Measurements from ENCODE around the gene CDH4.

Gene CDH4

GRCh38 chr20:61445138-61445537 is 193.1 kb downstream of the CDH4 start:
- Histone ChIP-seq H3K9me3 (ENCODE audit: insufficient read depth, low read depth, low read length) (no peaks in the 10 kb centered on the region), H3K4ac (ENCODE audit: low read depth, low read length) (no peak overlapping the region), H3K79me2 (ENCODE audit: control insufficient read depth, insufficient read depth, low read length, poor library complexity) (no peaks in the 10 kb centered on the region), H2BK5ac (ENCODE audit: low read depth, low read length, poor library complexity) (no peak overlapping the region), H4K8ac (ENCODE audit: low read depth, low read length) (no peak overlapping the region), H3K36me3 (ENCODE audit: control insufficient read depth in 1 of 2, insufficient read depth in 2 of 2, low read length in 2 of 2) (no peaks in the 10 kb centered on the region), H2BK120ac (ENCODE audit: insufficient read depth, low read length, poor library complexity) (no peak overlapping the region), H4K91ac (ENCODE audit: low read depth, low read length) (no peak overlapping the region), H3K4me1 (ENCODE audit: control insufficient read depth in 1 of 2, insufficient read depth in 2 of 2, low read length in 2 of 2) (no peaks in the 10 kb centered on the region), H3K14ac (ENCODE audit: low read length) (no peak overlapping the region), H3K79me1 (ENCODE audit: low read length) (no peaks in the 10 kb centered on the region), H3K18ac (ENCODE audit: low read length) (no peak overlapping the region), H2BK12ac (ENCODE audit: low read length) (no peak overlapping the region), H3K27ac (ENCODE audit: low read depth, low read length) (no peak overlapping the region), H2AK5ac (ENCODE audit: low read length) (no peak overlapping the region), H4K12ac (ENCODE audit: low read depth, low read length) (no peak overlapping the region), H3K23ac (ENCODE audit: low read length) (no peak overlapping the region), H3K4me3 (ENCODE audit: low read depth, low read length) (no peak overlapping the region), H3K27me3 (ENCODE audit: insufficient read depth, low read length) (no peaks in the 10 kb centered on the region), H3K9ac (ENCODE audit: low read length) (no peak overlapping the region), H2AFZ (ENCODE audit: insufficient read depth, low read length, poor library complexity) (no peak overlapping the region), H3K4me2 (ENCODE audit: low read length) (no peak overlapping the region)
- WGBS (ENCODE audit: extremely low coverage, insufficient coverage, insufficient read length), result no CpG with 5 or more reads among the region's 6 CpGs
- DNase-seq, result no peak

DNA sequence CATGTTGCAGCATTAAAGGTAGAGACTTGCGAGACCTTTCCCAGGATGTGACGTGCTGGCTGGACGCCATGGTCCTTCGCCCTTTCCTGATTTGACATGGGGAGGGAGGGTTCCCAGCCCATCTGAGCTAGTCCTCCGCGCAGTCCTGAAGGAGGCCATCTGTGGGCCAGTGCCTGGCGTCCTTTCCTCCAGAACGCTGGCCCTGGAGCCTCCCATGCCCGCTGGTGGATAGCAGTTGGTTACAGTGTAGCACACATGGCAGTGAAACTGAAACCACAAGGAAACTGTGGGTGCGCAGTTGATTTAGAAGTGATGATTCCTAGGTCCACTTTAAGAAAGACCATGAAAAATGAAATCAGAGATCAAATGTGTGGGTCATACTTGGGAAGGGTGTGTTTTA is 193.7 kb downstream of the CDH4 start:
- Histone ChIP-seq H3K4ac (ENCODE audit: low read depth, low read length) (no peak overlapping the region), H3K27ac (ENCODE audit: low read depth, low read length) (no peak overlapping the region), H4K12ac (ENCODE audit: low read depth, low read length) (no peak overlapping the region), H2AFZ (ENCODE audit: insufficient read depth, low read length, poor library complexity) (no peak overlapping the region), H2BK5ac (ENCODE audit: low read depth, low read length, poor library complexity) (no peak overlapping the region), H3K79me1 (ENCODE audit: low read length) (no peaks in the 10 kb centered on the region), H3K18ac (ENCODE audit: low read length) (no peak overlapping the region), H3K14ac (ENCODE audit: low read length) (no peak overlapping the region), H3K9ac (ENCODE audit: low read length) (no peak overlapping the region), H3K79me2 (ENCODE audit: control insufficient read depth, insufficient read depth, low read length, poor library complexity) (no peaks in the 10 kb centered on the region), H4K8ac (ENCODE audit: low read depth, low read length) (no peak overlapping the region), H3K4me2 (ENCODE audit: low read length) (no peak overlapping the region), H2BK12ac (ENCODE audit: low read length) (no peak overlapping the region), H3K23ac (ENCODE audit: low read length) (no peak overlapping the region), H3K4me3 (ENCODE audit: low read depth, low read length) (no peak overlapping the region), H3K4me1 (ENCODE audit: control insufficient read depth in 1 of 2, insufficient read depth in 2 of 2, low read length in 2 of 2) (no peaks in the 10 kb centered on the region), H2AK5ac (ENCODE audit: low read length) (no peak overlapping the region), H3K27me3 (ENCODE audit: insufficient read depth, low read length) (no peaks in the 10 kb centered on the region), H3K9me3 (ENCODE audit: insufficient read depth, low read depth, low read length) (no peaks in the 10 kb centered on the region), H2BK120ac (ENCODE audit: insufficient read depth, low read length, poor library complexity) (no peak overlapping the region), H3K36me3 (ENCODE audit: control insufficient read depth in 1 of 2, insufficient read depth in 2 of 2, low read length in 2 of 2) (no peaks in the 10 kb centered on the region), H4K91ac (ENCODE audit: low read depth, low read length) (no peak overlapping the region)
- WGBS (ENCODE audit: extremely low coverage, insufficient coverage, insufficient read length), result no CpG with 5 or more reads among the region's 10 CpGs
- DNase-seq, result no peak

GRCh38 chr20:61447952-61448351 is 195.9 kb downstream of the CDH4 start:
- Histone ChIP-seq H2BK5ac (ENCODE audit: low read depth, low read length, poor library complexity) (no peak overlapping the region), H3K27ac (ENCODE audit: low read depth, low read length) (no peak overlapping the region), H3K27me3 (ENCODE audit: insufficient read depth, low read length) (no peaks in the 10 kb centered on the region), H3K18ac (ENCODE audit: low read length) (no peak overlapping the region), H2BK120ac (ENCODE audit: insufficient read depth, low read length, poor library complexity) (no peak overlapping the region), H3K4me3 (ENCODE audit: low read depth, low read length) (no peak overlapping the region), H3K4me1 (ENCODE audit: control insufficient read depth in 1 of 2, insufficient read depth in 2 of 2, low read length in 2 of 2) (no peaks in the 10 kb centered on the region), H4K91ac (ENCODE audit: low read depth, low read length) (no peak overlapping the region), H2AK5ac (ENCODE audit: low read length) (no peak overlapping the region), H3K36me3 (ENCODE audit: control insufficient read depth in 1 of 2, insufficient read depth in 2 of 2, low read length in 2 of 2) (no peaks in the 10 kb centered on the region), H3K79me2 (ENCODE audit: control insufficient read depth, insufficient read depth, low read length, poor library complexity) (no peaks in the 10 kb centered on the region), H3K14ac (ENCODE audit: low read length) (no peak overlapping the region), H3K4ac (ENCODE audit: low read depth, low read length) (no peak overlapping the region), H3K4me2 (ENCODE audit: low read length) (no peak overlapping the region), H4K8ac (ENCODE audit: low read depth, low read length) (no peak overlapping the region), H3K9me3 (ENCODE audit: insufficient read depth, low read depth, low read length) (no peaks in the 10 kb centered on the region), H3K9ac (ENCODE audit: low read length) (no peak overlapping the region), H2AFZ (ENCODE audit: insufficient read depth, low read length, poor library complexity) (no peak overlapping the region), H3K23ac (ENCODE audit: low read length) (no peak overlapping the region), H3K79me1 (ENCODE audit: low read length) (no peaks in the 10 kb centered on the region), H4K12ac (ENCODE audit: low read depth, low read length) (no peak overlapping the region), H2BK12ac (ENCODE audit: low read length) (no peak overlapping the region)
- no peak for DNase-seq
- WGBS (ENCODE audit: extremely low coverage, insufficient coverage, insufficient read length), result no CpG with 5 or more reads among the region's 6 CpGs

- Histone ChIP-seq H3K23ac (ENCODE audit: low read length) (no peak overlapping the region), H2BK12ac (ENCODE audit: low read length) (no peak overlapping the region), H3K79me1 (ENCODE audit: low read length) (no peaks in the 10 kb centered on the region), H3K4me3 (ENCODE audit: low read depth, low read length) (no peak overlapping the region), H2AFZ (ENCODE audit: insufficient read depth, low read length, poor library complexity) (no peak overlapping the region), H2AK5ac (ENCODE audit: low read length) (no peak overlapping the region), H4K8ac (ENCODE audit: low read depth, low read length) (no peak overlapping the region), H4K12ac (ENCODE audit: low read depth, low read length) (no peak overlapping the region), H3K4ac (ENCODE audit: low read depth, low read length) (no peak overlapping the region), H3K79me2 (ENCODE audit: control insufficient read depth, insufficient read depth, low read length, poor library complexity) (no peaks in the 10 kb centered on the region), H3K36me3 (ENCODE audit: control insufficient read depth in 1 of 2, insufficient read depth in 2 of 2, low read length in 2 of 2) (no peaks in the 10 kb centered on the region), H3K14ac (ENCODE audit: low read length) (no peak overlapping the region), H3K4me1 (ENCODE audit: control insufficient read depth in 1 of 2, insufficient read depth in 2 of 2, low read length in 2 of 2) (no peaks in the 10 kb centered on the region), H2BK5ac (ENCODE audit: low read depth, low read length, poor library complexity) (no peak overlapping the region), H3K4me2 (ENCODE audit: low read length) (no peak overlapping the region), H3K18ac (ENCODE audit: low read length) (no peak overlapping the region), H2BK120ac (ENCODE audit: insufficient read depth, low read length, poor library complexity) (no peak overlapping the region), H3K27ac (ENCODE audit: low read depth, low read length) (no peak overlapping the region), H4K91ac (ENCODE audit: low read depth, low read length) (no peak overlapping the region), H3K9me3 (ENCODE audit: insufficient read depth, low read depth, low read length) (no peaks in the 10 kb centered on the region), H3K27me3 (ENCODE audit: insufficient read depth, low read length) (no peaks in the 10 kb centered on the region), H3K9ac (ENCODE audit: low read length) (no peak overlapping the region)
- DNase-seq, result no peak
- no CpG with 5 or more reads among the region's 13 CpGs for WGBS (ENCODE audit: extremely low coverage, insufficient coverage, insufficient read length)
Observed at GRCh38 chr20:61448386-61448785, 196.3 kb downstream of the CDH4 start.
